Subcutaneous abdominal adipose tissue (tissue), 5 donors: Measurements from ENCODE around the gene ZNF681.

Source experiments
- H3K27ac ChIP-seq: one replicate; pipeline ENCODE4 v1.7.0; 2013; ENCODE audit warnings: low read depth, mild to moderate bottlenecking, inconsistent platforms, low read length, moderate library complexity
- H3K27me3 ChIP-seq, 5 donors: one replicate each; pipeline ENCODE4 v1.7.0; 2013; ENCODE audit warnings: low read length in 5 of 5, inconsistent platforms in 1 of 5; ENCODE audit not compliant: control insufficient read depth in 5 of 5, insufficient read depth in 4 of 5
- H3K36me3 ChIP-seq, 5 donors: one replicate each; pipeline ENCODE4 v1.7.0; 2013; ENCODE audit warnings: low read length in 5 of 5; ENCODE audit not compliant: control insufficient read depth in 5 of 5, insufficient read depth in 5 of 5
- H3K4me1 ChIP-seq, 5 donors: one replicate each; pipeline ENCODE4 v1.7.0; 2013; ENCODE audit warnings: low read length in 5 of 5, mild to moderate bottlenecking in 3 of 5, moderate library complexity in 1 of 5; ENCODE audit not compliant: control insufficient read depth in 5 of 5, insufficient read depth in 5 of 5
- H3K4me3 ChIP-seq, 5 donors: one replicate each; pipeline ENCODE4 v1.7.0; 2013; ENCODE audit warnings: low read length in 5 of 5, low read depth in 1 of 5
- H3K9ac ChIP-seq, 5 donors: one replicate each; pipeline ENCODE4 v1.7.0; 2013; ENCODE audit warnings: low read length in 5 of 5, mild to moderate bottlenecking in 4 of 5, moderate library complexity in 3 of 5
- H3K9me3 ChIP-seq, 5 donors: one replicate each; pipeline ENCODE4 v1.7.0; 2013; ENCODE audit warnings: low read length in 5 of 5; ENCODE audit not compliant: control insufficient read depth in 5 of 5
- donor health status: healthy.
- donor health status: healthy.
- donor health status: healthy.
- donor health status: healthy.
- donor health status: healthy.

Gene ZNF681

GRCh38 chr19:23777216-23777615 lies 18.5 kb upstream of the ZNF681 start:
- no peak overlapping the region for H3K4me3 ChIP-seq
- H3K9me3 ChIP-seq: peaks cover 0 to 6% (median 3%) of the 10 kb centered on the region in 5 donors
- H3K36me3 ChIP-seq: peaks cover 0 to 3% (median 0%) of the 10 kb centered on the region in 5 donors
- H3K27ac ChIP-seq: no peak overlapping the region
- H3K9ac ChIP-seq: no peak overlapping the region
- H3K4me1 ChIP-seq: peaks cover 0 to 4% (median 0%) of the 10 kb centered on the region in 5 donors
- no peaks in the 10 kb centered on the region for H3K27me3 ChIP-seq

GRCh38 chr19:23776507-23777205 lies 18.0 kb upstream of the ZNF681 start:
- H3K4me3 ChIP-seq: no peak overlapping the region
- H3K27ac ChIP-seq: no peak overlapping the region
- peaks cover 0 to 4% (median 0%) of the 10 kb centered on the region in 5 donors for H3K4me1 ChIP-seq
- H3K27me3 ChIP-seq: no peaks in the 10 kb centered on the region
- H3K9ac ChIP-seq: no peak overlapping the region
- peaks cover 0 to 3% (median 0%) of the 10 kb centered on the region in 5 donors for H3K36me3 ChIP-seq
- peaks cover 0 to 6% (median 0%) of the 10 kb centered on the region in 5 donors for H3K9me3 ChIP-seq

GRCh38 chr19:23774524-23774971 lies 15.9 kb upstream of the ZNF681 start:
- H3K4me3 ChIP-seq: no peak overlapping the region
- H3K4me1 ChIP-seq: peaks cover 0 to 4% (median 0%) of the 10 kb centered on the region in 5 donors
- peaks cover 0 to 3% (median 0%) of the 10 kb centered on the region in 5 donors for H3K36me3 ChIP-seq
- peaks cover 0 to 3% (median 0%) of the 10 kb centered on the region in 5 donors for H3K9me3 ChIP-seq
- H3K27me3 ChIP-seq: no peaks in the 10 kb centered on the region
- no peak overlapping the region for H3K27ac ChIP-seq
- H3K9ac ChIP-seq: no peak overlapping the region

- peaks cover 0 to 4% (median 0%) of the 10 kb centered on the region in 5 donors for H3K4me1 ChIP-seq
- no peak overlapping the region for H3K27ac ChIP-seq
These were observed 15.4 kb upstream of the ZNF681 start for GRCh38 chr19:23774106-23774505.

GRCh38 chr19:23772675-23773063 lies 14.0 kb upstream of the ZNF681 start:
- Histone ChIP-seq H3K4me3 (no peak overlapping the region), H3K27ac (no peak overlapping the region), H3K9ac (no peak overlapping the region), H3K36me3 (peaks cover 0 to 3% (median 0%) of the 10 kb centered on the region in 5 donors), H3K9me3 (peaks cover 0 to 2% (median 0%) of the 10 kb centered on the region in 5 donors), H3K27me3 (no peaks in the 10 kb centered on the region), H3K4me1 (peaks cover 0 to 4% (median 0%) of the 10 kb centered on the region in 5 donors)

More at GRCh38 chr19:23774106-23774505, 15.4 kb upstream of the ZNF681 start:
- Histone ChIP-seq H3K4me3 (no peak overlapping the region), H3K27me3 (no peaks in the 10 kb centered on the region), H3K36me3 (peaks cover 0 to 3% (median 0%) of the 10 kb centered on the region in 5 donors), H3K9me3 (peaks cover 0 to 3% (median 0%) of the 10 kb centered on the region in 5 donors), H3K9ac (no peak overlapping the region)

- Histone ChIP-seq H3K27me3 (no peaks in the 10 kb centered on the region), H3K4me1 (peaks cover 0 to 4% (median 0%) of the 10 kb centered on the region in 5 donors), H3K9ac (no peak overlapping the region), H3K4me3 (no peak overlapping the region), H3K9me3 (peaks cover 0 to 2% (median 0%) of the 10 kb centered on the region in 5 donors), H3K36me3 (peaks cover 0 to 3% (median 0%) of the 10 kb centered on the region in 5 donors), H3K27ac (no peak overlapping the region)
These were observed 13.3 kb upstream of the ZNF681 start for GRCh38 chr19:23771761-23772674.

- Histone ChIP-seq H3K4me1 (peaks cover 0 to 4% (median 0%) of the 10 kb centered on the region in 5 donors), H3K9me3 (peaks cover 0 to 2% (median 0%) of the 10 kb centered on the region in 5 donors), H3K9ac (no peak overlapping the region), H3K27ac (no peak overlapping the region), H3K27me3 (no peaks in the 10 kb centered on the region), H3K36me3 (peaks cover 0 to 3% (median 0%) of the 10 kb centered on the region in 5 donors), H3K4me3 (no peak overlapping the region)
These were observed 12.6 kb upstream of the ZNF681 start for GRCh38 chr19:23771316-23771715.

- H3K4me3 ChIP-seq: no peak overlapping the region
- peaks cover 0 to 4% (median 0%) of the 10 kb centered on the region in 5 donors for H3K4me1 ChIP-seq
- H3K36me3 ChIP-seq: no peaks in the 10 kb centered on the region
- no peaks in the 10 kb centered on the region for H3K27me3 ChIP-seq
- H3K27ac ChIP-seq: no peak overlapping the region
- H3K9ac ChIP-seq: no peak overlapping the region
- H3K9me3 ChIP-seq: peaks cover 0 to 2% (median 0%) of the 10 kb centered on the region in 5 donors
These were observed 12.1 kb upstream of the ZNF681 start for GRCh38 chr19:23770672-23771250.

- no peak overlapping the region for H3K27ac ChIP-seq
- no peaks in the 10 kb centered on the region for H3K36me3 ChIP-seq
- H3K9me3 ChIP-seq: peaks cover 0 to 2% (median 0%) of the 10 kb centered on the region in 5 donors
- H3K4me3 ChIP-seq: no peak overlapping the region
- peaks cover 0 to 4% (median 0%) of the 10 kb centered on the region in 5 donors for H3K4me1 ChIP-seq
- H3K9ac ChIP-seq: no peak overlapping the region
- no peaks in the 10 kb centered on the region for H3K27me3 ChIP-seq
These were observed 11.2 kb upstream of the ZNF681 start for GRCh38 chr19:23769691-23770468.
